Transverse colon (tissue), 3 donors: Measurements from ENCODE around the gene TLK1.

Experiments used
- POLR2A ChIP-seq: fragments of 450-650 bp; IDR thresholded peaks from one replicate; pipeline ENCODE4 v1.6.1; 2016; ENCODE audit warnings: antibody characterized with exemption, mild to moderate bottlenecking, moderate library complexity
- TF ChIP-seq, protein P1 (sequence below), 5 experiments: fragments of 200-600 bp in 3 of 5; fragments of 450-650 bp in 2 of 5; sonication (generic) in 3 of 5; IDR thresholded peaks; 1 replicate in 2 of 5; 2 replicates in 3 of 5; pipeline ENCODE4 v1.5.1; 2016 to 2017; ENCODE audit warnings: antibody characterized with exemption in 5 of 5, inconsistent platforms in 3 of 5, mild to moderate bottlenecking in 2 of 5, moderate library complexity in 1 of 5

GRCh38 chr2:171046048-171046560, 114.6 kb downstream of the TLK1 start:
- TF ChIP-seq POLR2A: no peak
- TF ChIP-seq, protein P1, sequence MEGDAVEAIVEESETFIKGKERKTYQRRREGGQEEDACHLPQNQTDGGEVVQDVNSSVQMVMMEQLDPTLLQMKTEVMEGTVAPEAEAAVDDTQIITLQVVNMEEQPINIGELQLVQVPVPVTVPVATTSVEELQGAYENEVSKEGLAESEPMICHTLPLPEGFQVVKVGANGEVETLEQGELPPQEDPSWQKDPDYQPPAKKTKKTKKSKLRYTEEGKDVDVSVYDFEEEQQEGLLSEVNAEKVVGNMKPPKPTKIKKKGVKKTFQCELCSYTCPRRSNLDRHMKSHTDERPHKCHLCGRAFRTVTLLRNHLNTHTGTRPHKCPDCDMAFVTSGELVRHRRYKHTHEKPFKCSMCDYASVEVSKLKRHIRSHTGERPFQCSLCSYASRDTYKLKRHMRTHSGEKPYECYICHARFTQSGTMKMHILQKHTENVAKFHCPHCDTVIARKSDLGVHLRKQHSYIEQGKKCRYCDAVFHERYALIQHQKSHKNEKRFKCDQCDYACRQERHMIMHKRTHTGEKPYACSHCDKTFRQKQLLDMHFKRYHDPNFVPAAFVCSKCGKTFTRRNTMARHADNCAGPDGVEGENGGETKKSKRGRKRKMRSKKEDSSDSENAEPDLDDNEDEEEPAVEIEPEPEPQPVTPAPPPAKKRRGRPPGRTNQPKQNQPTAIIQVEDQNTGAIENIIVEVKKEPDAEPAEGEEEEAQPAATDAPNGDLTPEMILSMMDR (IDR thresholded peaks at IDR 0.05): no peak
